Endothelial cell of umbilical vein (primary cell): Measurements from ENCODE around the gene SDSL.

Experiments used
- POLR2A ChIP-seq: IDR thresholded peaks from 2 replicates; pipeline ENCODE4 v1.6.1; 2012; ENCODE audit warnings: low read depth, mild to moderate bottlenecking, control low read depth, low read length
- POLR2AphosphoS5 ChIP-seq: IDR thresholded peaks from 2 replicates; pipeline ENCODE4 v1.6.1; 2012; ENCODE audit warnings: low read depth, mild to moderate bottlenecking, control low read depth, low read length, moderate library complexity; ENCODE audit not compliant: insufficient read depth
- TF ChIP-seq, protein P1 (sequence below), 2 donors: IDR thresholded peaks; 1 replicate in 1 of 2; 2 replicates in 1 of 2; pipeline ENCODE4 v1.5.1; 2011; ENCODE audit warnings: low read length in 2 of 2, mild to moderate bottlenecking in 2 of 2, moderate library complexity in 2 of 2, control low read depth in 1 of 2, inconsistent platforms in 1 of 2, low read depth in 1 of 2; ENCODE audit not compliant: insufficient read depth in 1 of 2; ENCODE audit errors: extremely low read depth in 1 of 2

DNA sequence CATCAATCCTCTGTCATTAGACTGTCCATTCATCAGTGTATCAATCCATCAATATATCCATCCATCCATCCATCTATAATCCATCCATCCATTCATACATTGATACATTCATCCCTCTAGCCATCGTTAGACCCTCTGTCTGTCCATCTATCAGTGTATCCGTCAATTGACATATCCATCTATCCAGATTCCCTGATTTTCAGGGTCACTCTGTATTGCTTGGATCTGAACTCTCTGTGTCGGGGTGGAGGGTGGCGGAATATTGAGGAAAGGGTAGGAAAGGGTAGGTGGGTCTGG, 17.1 kb downstream of the SDSL start:
- TF ChIP-seq POLR2AphosphoS5 (no peak), POLR2A (no peak)
- TF ChIP-seq, protein P1, sequence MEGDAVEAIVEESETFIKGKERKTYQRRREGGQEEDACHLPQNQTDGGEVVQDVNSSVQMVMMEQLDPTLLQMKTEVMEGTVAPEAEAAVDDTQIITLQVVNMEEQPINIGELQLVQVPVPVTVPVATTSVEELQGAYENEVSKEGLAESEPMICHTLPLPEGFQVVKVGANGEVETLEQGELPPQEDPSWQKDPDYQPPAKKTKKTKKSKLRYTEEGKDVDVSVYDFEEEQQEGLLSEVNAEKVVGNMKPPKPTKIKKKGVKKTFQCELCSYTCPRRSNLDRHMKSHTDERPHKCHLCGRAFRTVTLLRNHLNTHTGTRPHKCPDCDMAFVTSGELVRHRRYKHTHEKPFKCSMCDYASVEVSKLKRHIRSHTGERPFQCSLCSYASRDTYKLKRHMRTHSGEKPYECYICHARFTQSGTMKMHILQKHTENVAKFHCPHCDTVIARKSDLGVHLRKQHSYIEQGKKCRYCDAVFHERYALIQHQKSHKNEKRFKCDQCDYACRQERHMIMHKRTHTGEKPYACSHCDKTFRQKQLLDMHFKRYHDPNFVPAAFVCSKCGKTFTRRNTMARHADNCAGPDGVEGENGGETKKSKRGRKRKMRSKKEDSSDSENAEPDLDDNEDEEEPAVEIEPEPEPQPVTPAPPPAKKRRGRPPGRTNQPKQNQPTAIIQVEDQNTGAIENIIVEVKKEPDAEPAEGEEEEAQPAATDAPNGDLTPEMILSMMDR (IDR thresholded peaks at IDR 0.05; ENCODE audit: extremely low read depth in 1 of 2, insufficient read depth in 1 of 2, low read depth in 1 of 2, low read length in 2 of 2) = no peak
